SK-N-SH treated with all-trans-retinoic acid at 6 μM for 48 hours (cell line): ENCODE results near the gene THSD7A.

ENCODE experiments used
- ATAC-seq: fragments of 200-7000 bp; cut with Tn5 transposase; 3 replicates; pipeline ENCODE4 v1.9.1; 2020; ENCODE audit warnings: mild to moderate bottlenecking, moderate library complexity
- ARNTL ChIP-seq: fragments of 450-650 bp; formaldehyde crosslinking; IDR thresholded peaks from 2 replicates; pipeline ENCODE4 v1.5.0; 2020; ENCODE audit warnings: low read depth, mild to moderate bottlenecking, moderate library complexity, borderline replicate concordance
- BACH2 ChIP-seq: fragments of 250-450 bp; sonication (Bioruptor Pico); IDR thresholded peaks from 2 replicates; pipeline ENCODE4 v1.9.0; 2021; ENCODE audit warnings: mild to moderate bottlenecking, borderline replicate concordance
- CSDC2 ChIP-seq: fragments of 250-450 bp; sonication (Bioruptor Pico); IDR thresholded peaks from 2 replicates; pipeline ENCODE4 v1.5.0; 2020; ENCODE audit warnings: mild to moderate bottlenecking, moderate library complexity
- ESRRG ChIP-seq: fragments of 250-450 bp; sonication (Bioruptor Pico); IDR thresholded peaks from 2 replicates; pipeline ENCODE4 v1.6.1; 2021; ENCODE audit warnings: mild to moderate bottlenecking
- GLIS3 ChIP-seq: fragments of 250-450 bp; sonication (Bioruptor Pico); IDR thresholded peaks from 2 replicates; pipeline ENCODE4 v1.5.0; 2020; ENCODE audit warnings: mild to moderate bottlenecking, moderate library complexity
- ISL1 ChIP-seq: fragments of 250-450 bp; sonication (Bioruptor Pico); IDR thresholded peaks from 2 replicates; pipeline ENCODE4 v2.1.2; 2022; ENCODE audit warnings: mild to moderate bottlenecking, moderate library complexity
- OSR1 ChIP-seq: fragments of 250-450 bp; sonication (Bioruptor Pico); IDR thresholded peaks from 2 replicates; pipeline ENCODE4 v1.8.0; 2022; ENCODE audit warnings: moderate library complexity, mild to moderate bottlenecking, inconsistent platforms
- SNAI2 ChIP-seq: fragments of 250-450 bp; sonication (Bioruptor Pico); IDR thresholded peaks from 2 replicates; pipeline ENCODE4 v1.5.0; 2020; ENCODE audit warnings: mild to moderate bottlenecking, moderate library complexity
- TCF4 ChIP-seq: fragments of 250-450 bp; sonication (Bioruptor Pico); IDR thresholded peaks from 2 replicates; pipeline ENCODE4 v1.8.0; 2021; ENCODE audit warnings: mild to moderate bottlenecking, moderate library complexity, borderline replicate concordance
- ZC3H10 ChIP-seq: fragments of 250-450 bp; sonication (Bioruptor Pico); IDR thresholded peaks from 2 replicates; pipeline ENCODE4 v1.5.1; 2021; ENCODE audit warnings: mild to moderate bottlenecking, moderate library complexity
- ZFP3 ChIP-seq: fragments of 250-450 bp; sonication (Bioruptor Pico); IDR thresholded peaks from 2 replicates; pipeline ENCODE4 v1.5.0; 2020; ENCODE audit warnings: mild to moderate bottlenecking, moderate library complexity
- ZFP30 ChIP-seq: fragments of 450-650 bp; formaldehyde crosslinking; IDR thresholded peaks from 2 replicates; pipeline ENCODE4 v1.5.0; 2022; ENCODE audit warnings: mild to moderate bottlenecking, moderate library complexity
- ZNF70 ChIP-seq: fragments of 450-650 bp; formaldehyde crosslinking; IDR thresholded peaks from 2 replicates; pipeline ENCODE4 v1.5.0; 2020; ENCODE audit warnings: mild to moderate bottlenecking, moderate library complexity
- ZNF8 ChIP-seq: fragments of 450-650 bp; formaldehyde crosslinking; IDR thresholded peaks from 2 replicates; pipeline ENCODE4 v1.5.0; 2020; ENCODE audit warnings: mild to moderate bottlenecking, moderate library complexity
- TF ChIP-seq, protein P1 (sequence below): fragments of 250-450 bp; sonication (Bioruptor Pico); IDR thresholded peaks from 2 replicates; pipeline ENCODE4 v1.5.0; 2020; ENCODE audit warnings: mild to moderate bottlenecking, moderate library complexity
- TF ChIP-seq, protein P2 (sequence below): fragments of 250-450 bp; sonication (Bioruptor Pico); IDR thresholded peaks from 2 replicates; pipeline ENCODE4 v1.8.0; 2021; ENCODE audit warnings: low read depth, mild to moderate bottlenecking, moderate library complexity, borderline replicate concordance
- TF ChIP-seq, protein P3 (sequence below): fragments of 250-450 bp; sonication (Bioruptor Pico); IDR thresholded peaks from 2 replicates; pipeline ENCODE4 v1.5.1; 2021; ENCODE audit warnings: mild to moderate bottlenecking, moderate library complexity

Gene THSD7A

DNA sequence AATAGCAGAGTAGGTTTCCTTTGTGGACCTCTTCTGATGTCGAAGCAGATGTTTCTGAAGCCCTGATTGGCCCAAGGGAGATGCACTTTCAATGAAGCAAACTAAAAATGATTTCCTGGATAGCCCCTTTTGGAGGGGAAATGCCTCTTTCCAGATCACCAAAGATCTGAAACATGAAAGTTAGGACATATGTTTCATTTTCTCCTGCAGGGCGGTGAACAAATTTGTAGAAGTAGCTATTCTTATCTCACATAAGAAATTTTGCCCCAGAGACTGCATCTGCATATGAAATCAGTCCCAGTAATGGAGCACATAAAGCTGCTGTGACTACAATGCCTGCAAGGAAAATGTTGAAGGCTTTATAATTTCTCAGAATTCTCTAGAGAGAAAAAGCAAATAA is 56.0 kb downstream of the THSD7A start:
- TF ChIP-seq ZNF70 (CRISPR knock-in tag) = peak; percentile 98
- TF ChIP-seq, protein P1, sequence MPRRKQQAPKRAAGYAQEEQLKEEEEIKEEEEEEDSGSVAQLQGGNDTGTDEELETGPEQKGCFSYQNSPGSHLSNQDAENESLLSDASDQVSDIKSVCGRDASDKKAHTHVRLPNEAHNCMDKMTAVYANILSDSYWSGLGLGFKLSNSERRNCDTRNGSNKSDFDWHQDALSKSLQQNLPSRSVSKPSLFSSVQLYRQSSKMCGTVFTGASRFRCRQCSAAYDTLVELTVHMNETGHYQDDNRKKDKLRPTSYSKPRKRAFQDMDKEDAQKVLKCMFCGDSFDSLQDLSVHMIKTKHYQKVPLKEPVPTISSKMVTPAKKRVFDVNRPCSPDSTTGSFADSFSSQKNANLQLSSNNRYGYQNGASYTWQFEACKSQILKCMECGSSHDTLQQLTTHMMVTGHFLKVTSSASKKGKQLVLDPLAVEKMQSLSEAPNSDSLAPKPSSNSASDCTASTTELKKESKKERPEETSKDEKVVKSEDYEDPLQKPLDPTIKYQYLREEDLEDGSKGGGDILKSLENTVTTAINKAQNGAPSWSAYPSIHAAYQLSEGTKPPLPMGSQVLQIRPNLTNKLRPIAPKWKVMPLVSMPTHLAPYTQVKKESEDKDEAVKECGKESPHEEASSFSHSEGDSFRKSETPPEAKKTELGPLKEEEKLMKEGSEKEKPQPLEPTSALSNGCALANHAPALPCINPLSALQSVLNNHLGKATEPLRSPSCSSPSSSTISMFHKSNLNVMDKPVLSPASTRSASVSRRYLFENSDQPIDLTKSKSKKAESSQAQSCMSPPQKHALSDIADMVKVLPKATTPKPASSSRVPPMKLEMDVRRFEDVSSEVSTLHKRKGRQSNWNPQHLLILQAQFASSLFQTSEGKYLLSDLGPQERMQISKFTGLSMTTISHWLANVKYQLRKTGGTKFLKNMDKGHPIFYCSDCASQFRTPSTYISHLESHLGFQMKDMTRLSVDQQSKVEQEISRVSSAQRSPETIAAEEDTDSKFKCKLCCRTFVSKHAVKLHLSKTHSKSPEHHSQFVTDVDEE = no peak
- TF ChIP-seq, all 23 proteins: peak for 1
- no peak for ATAC-seq

DNA sequence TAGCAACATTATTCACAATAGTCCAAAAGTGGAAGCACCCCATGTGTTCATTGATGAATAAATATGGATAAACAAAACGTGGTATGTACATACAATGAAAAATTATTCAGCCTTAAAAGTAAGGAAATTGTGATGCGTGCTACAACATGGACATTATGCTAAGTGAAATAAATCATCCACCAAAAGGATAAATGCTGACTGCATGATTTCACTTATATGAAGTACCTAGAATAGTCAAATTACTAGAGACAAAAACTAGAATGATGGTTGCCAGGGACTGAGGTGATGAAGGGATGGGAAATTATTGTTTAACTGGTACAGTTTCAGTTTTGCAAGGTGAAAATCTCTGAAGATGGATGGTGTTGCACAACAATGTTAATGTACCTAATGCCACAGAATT is 56.6 kb downstream of the THSD7A start:
- no peak for ATAC-seq
- TF ChIP-seq ZC3H10 (CRISPR knock-in tag) (no peak), TCF4 (no peak), BACH2 (CRISPR knock-in tag) (no peak), SNAI2 (CRISPR knock-in tag) (no peak), ARNTL (CRISPR knock-in tag) (no peak), ZFP30 (CRISPR knock-in tag) (no peak), ZNF70 (CRISPR knock-in tag) (no peak), ISL1 (CRISPR knock-in tag) (no peak)
- TF ChIP-seq, protein P2, sequence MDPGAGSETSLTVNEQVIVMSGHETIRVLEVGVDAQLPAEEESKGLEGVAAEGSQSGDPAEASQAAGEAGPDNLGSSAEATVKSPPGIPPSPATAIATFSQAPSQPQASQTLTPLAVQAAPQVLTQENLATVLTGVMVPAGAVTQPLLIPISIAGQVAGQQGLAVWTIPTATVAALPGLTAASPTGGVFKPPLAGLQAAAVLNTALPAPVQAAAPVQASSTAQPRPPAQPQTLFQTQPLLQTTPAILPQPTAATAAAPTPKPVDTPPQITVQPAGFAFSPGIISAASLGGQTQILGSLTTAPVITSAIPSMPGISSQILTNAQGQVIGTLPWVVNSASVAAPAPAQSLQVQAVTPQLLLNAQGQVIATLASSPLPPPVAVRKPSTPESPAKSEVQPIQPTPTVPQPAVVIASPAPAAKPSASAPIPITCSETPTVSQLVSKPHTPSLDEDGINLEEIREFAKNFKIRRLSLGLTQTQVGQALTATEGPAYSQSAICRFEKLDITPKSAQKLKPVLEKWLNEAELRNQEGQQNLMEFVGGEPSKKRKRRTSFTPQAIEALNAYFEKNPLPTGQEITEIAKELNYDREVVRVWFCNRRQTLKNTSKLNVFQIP (CRISPR knock-in tag) = no peak
- TF ChIP-seq, protein P1 = no peak
- TF ChIP-seq, all 23 proteins: peak for 0

DNA sequence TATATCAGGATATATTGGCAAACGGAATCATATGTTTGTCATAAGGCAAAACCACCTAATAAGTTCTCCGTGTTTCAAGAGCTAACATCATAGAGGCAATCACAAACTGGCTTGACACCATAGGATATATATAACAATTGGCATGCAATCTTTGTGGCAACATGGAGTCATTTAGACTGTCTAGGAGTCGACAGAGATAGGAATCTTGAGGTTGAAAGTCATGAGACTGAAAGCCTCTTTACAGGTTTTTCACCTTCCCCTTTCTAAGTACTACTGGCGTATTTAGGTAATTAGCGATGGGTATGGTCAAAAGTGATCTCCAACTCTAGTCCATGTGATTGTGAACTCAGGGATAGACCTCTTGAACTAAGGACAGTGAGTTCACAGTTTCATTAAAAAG is 63.7 kb downstream of the THSD7A start:
- TF ChIP-seq ZNF8 = no peak
- ATAC-seq = no peak

DNA sequence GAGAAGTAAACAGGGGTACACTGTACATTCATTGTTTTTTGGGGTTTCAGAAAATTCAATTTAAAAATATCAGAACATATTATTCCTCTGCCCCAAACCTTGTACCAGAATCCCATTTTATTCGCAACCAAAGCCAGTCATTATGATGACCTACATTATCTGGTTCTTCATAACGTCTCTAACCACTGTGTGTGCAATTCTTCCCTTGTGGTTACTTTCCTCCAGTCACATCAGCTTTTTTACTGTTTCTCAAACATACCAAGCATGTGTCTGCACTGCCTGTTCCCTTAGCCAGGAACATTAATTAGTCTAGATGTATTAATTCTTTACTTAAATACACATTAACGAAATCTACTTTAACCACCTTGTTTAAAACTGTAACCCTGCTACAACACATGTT is 64.8 kb downstream of the THSD7A start:
- no peak for ATAC-seq
- TF ChIP-seq, protein P1 = no peak
- TF ChIP-seq ARNTL (CRISPR knock-in tag) = no peak
- no peak for TF ChIP-seq TCF4
- TF ChIP-seq ESRRG = no peak
- TF ChIP-seq CSDC2 (CRISPR knock-in tag) = no peak
- no peak for TF ChIP-seq SNAI2 (CRISPR knock-in tag)
- TF ChIP-seq, all 23 proteins: peak for 0

DNA sequence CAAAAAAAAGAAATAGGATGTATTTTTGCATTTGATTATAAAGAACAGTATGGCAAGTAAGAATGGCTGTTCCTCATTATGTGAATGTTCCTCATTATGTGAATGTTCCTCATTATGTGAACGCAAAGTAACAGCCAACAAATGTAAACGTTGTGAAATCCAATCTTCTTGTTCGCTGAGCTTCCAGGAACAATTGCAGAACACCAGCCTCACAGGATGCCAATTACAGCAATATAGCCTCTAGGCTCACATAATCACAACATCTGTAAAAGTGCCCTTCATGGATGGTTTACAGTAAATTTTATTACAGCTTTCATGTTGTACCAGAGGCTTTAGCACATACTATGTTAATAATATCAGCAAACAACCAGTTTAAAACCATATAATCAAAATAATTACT is 71.6 kb downstream of the THSD7A start:
- no peak; the same call in 2 of the 3 replicates for ATAC-seq
- TF ChIP-seq OSR1 = no peak
- TF ChIP-seq ZNF70 (CRISPR knock-in tag) = peak; percentile 66; the same call in 1 of the 2 replicates
- peak; percentile 96 for TF ChIP-seq ZNF8
- TF ChIP-seq, protein P3, sequence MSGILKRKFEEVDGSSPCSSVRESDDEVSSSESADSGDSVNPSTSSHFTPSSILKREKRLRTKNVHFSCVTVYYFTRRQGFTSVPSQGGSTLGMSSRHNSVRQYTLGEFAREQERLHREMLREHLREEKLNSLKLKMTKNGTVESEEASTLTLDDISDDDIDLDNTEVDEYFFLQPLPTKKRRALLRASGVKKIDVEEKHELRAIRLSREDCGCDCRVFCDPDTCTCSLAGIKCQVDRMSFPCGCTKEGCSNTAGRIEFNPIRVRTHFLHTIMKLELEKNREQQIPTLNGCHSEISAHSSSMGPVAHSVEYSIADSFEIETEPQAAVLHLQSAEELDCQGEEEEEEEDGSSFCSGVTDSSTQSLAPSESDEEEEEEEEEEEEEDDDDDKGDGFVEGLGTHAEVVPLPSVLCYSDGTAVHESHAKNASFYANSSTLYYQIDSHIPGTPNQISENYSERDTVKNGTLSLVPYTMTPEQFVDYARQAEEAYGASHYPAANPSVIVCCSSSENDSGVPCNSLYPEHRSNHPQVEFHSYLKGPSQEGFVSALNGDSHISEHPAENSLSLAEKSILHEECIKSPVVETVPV (CRISPR knock-in tag) = peak; percentile 70
- TF ChIP-seq GLIS3 (CRISPR knock-in tag) = peak; percentile 52; the same call in 1 of the 2 replicates
- TF ChIP-seq BACH2 (CRISPR knock-in tag) = 0 out of 2 replicates have a peak, but pooled peaks have one; percentile 22
- TF ChIP-seq ARNTL (CRISPR knock-in tag) = no peak
- TF ChIP-seq, protein P2 (CRISPR knock-in tag) = no peak
- no peak for TF ChIP-seq ISL1 (CRISPR knock-in tag)
- no peak for TF ChIP-seq ZFP3
